GM06990 (cell line): ENCODE results near the gene ERBB4.

Source experiments
- DNase-seq: peaks from one replicate; pipeline ENCODE4 v3.0.0-alpha.2; 2011; ENCODE audit not compliant: insufficient read length; ENCODE audit errors: extremely low read depth
- H3K27me3 ChIP-seq: replicated peaks from 2 replicates; pipeline ENCODE4 v1.6.0; 2011; ENCODE audit warnings: low read length; ENCODE audit not compliant: control insufficient read depth, insufficient read depth
- H3K36me3 ChIP-seq: 2 replicates; pipeline ENCODE4 v1.5.1; 2011; ENCODE audit warnings: low read length; ENCODE audit not compliant: control insufficient read depth, insufficient read depth
- H3K4me3 ChIP-seq: replicated peaks from 2 replicates; pipeline ENCODE4 v1.5.1; 2011; ENCODE audit warnings: low read depth, mild to moderate bottlenecking, control low read depth, low read length
- CTCF ChIP-seq: IDR thresholded peaks from 2 replicates; pipeline ENCODE4 v1.5.1; 2011; ENCODE audit warnings: low read length, control low read depth, mild to moderate bottlenecking, inconsistent platforms; ENCODE audit not compliant: insufficient read depth, poor library complexity, severe bottlenecking

ERBB4 gene

GRCh38 chr2:212384027-212384426 lies 154.6 kb downstream of the ERBB4 start:
- no peak overlapping the region for H3K4me3 ChIP-seq
- H3K27me3 ChIP-seq = no peaks in the 10 kb centered on the region
- DNase-seq = no peak
- TF ChIP-seq CTCF = no peak
- no peaks in the 10 kb centered on the region for H3K36me3 ChIP-seq

GRCh38 chr2:212381428-212382102 lies 157.0 kb downstream of the ERBB4 start:
- Histone ChIP-seq H3K27me3 (no peaks in the 10 kb centered on the region), H3K4me3 (no peak overlapping the region), H3K36me3 (no peaks in the 10 kb centered on the region)
- no peak for TF ChIP-seq CTCF
- DNase-seq = no peak

- Histone ChIP-seq H3K4me3 (no peak overlapping the region), H3K36me3 (no peaks in the 10 kb centered on the region), H3K27me3 (no peaks in the 10 kb centered on the region)
- TF ChIP-seq CTCF = no peak
- no peak for DNase-seq
Measured at GRCh38 chr2:212379103-212379502, 159.5 kb downstream of the ERBB4 start.

GRCh38 chr2:212367431-212367830 lies 171.2 kb downstream of the ERBB4 start:
- no peaks in the 10 kb centered on the region for H3K27me3 ChIP-seq
- no peak for TF ChIP-seq CTCF
- no peak for DNase-seq
- H3K4me3 ChIP-seq = no peak overlapping the region
- H3K36me3 ChIP-seq = no peaks in the 10 kb centered on the region

GRCh38 chr2:212364112-212364985 lies 174.3 kb downstream of the ERBB4 start:
- Histone ChIP-seq H3K36me3 (no peaks in the 10 kb centered on the region), H3K27me3 (no peaks in the 10 kb centered on the region), H3K4me3 (no peak overlapping the region)
- no peak for TF ChIP-seq CTCF
- DNase-seq = no peak
